Endothelial cell of hepatic sinusoid (primary cell): ENCODE data around the gene SMIM14.
"Not testable (repeated sequence)": the region's sequence is repeated elsewhere in the genome, so short reads cannot be mapped to it uniquely, and the experiment has no call there.

Experiments
- in situ Hi-C: cut with HindIII; loops from 2 replicates; pipeline ENCODE4 v1.10.0; 2017; ENCODE audit warnings: low sequenced_read_pairs

The SMIM14 gene

DNA sequence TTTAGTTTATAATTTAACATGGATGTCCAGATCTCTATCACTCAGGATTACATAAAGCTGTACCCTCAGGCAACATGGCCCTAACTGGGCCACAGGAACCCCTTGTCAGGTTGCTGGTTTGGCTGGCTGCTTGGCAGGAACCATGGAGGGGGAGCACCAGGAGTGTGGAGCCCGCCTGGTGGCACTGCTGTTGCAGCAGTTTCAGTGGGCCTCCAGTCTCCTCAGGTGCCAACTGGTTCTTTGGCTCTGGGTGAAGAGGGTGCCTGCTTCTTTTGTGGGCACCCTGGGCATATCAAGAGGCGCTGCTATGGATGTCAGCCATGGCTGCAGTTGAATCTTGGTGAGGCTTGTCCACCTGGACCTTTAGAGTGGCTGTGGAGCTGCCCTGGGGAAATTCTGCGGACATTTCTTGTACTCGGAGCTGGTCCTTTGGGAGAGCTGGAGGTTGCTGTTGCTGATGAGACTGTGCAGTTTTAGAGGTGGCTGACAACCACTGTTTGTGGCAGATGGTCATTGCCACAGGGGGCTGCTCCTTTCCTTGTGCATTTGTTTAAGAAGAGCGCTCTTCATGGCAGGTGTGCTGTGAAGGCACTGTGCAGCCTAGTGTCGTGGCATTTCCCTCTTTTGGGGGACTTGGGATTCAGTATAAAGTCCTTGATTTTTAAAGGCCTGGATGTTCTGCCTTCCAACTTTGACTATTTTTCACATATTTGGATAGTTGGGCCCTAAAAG is 10.3 kb upstream of the SMIM14 start:
- in situ Hi-C loops: no loop called here

GRCh38 chr4:39648213-39648612 is 9.5 kb upstream of the SMIM14 start:
- in situ Hi-C loops: no loop called here

DNA sequence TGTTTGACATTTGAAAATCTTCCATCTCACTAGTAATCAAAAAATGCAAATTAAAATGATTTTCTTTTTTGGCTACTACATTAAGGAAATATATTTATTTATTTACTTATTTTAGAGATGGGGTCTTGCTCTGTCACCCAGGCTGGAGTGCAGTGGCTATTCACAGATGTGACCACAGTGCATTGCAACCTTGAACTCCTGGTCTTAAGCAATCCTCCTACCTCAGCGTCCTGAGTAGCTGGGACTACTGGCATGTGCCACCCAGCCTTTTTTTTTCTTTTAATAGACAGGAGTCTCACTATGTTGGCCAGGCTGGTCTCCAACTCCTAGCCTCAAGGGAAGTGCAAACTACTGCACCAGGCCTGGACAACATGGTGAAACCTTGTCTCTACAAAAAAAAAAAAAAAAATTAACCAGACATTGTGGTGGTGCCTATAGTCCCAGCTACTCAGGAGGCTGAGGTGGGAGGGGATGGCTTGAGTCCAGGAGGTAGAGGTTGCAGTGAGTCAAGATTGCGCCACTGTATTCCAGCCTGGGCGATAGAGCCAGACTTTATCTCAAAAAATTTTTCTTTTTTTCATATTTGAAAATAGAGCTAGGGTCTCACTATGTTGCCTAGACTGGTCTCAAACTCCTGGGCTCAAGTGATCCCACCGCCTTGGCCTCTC is 4.4 kb upstream of the SMIM14 start:
- in situ Hi-C loops: no loop called here

DNA sequence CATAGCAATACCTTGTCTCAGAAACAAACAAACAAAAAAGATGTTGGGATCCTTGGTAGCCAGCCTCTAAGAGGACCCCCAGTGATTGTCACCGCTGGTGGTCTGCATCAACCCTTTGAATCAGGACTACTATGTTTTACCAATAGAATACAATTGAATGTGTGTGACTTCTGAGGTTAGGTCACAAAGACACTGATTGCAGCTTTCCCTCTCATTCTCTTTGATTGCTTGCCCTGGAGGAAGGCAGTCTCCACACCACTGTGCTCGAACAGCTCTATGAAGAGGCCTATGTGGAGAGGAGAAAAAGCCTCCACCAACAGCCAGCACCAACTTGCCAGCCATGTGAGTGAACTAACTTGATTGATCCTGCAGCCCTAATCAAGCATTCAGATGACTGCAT is 2.8 kb upstream of the SMIM14 start:
- in situ Hi-C loops: no loop called here

- in situ Hi-C loops: loop anchor here (5.0 kb wide), 1 partner anchor 50 kb away; no protein-coding TSS in a partner anchor
These were observed 895 bp downstream of the SMIM14 start for GRCh38 chr4:39637586-39638353.

DNA sequence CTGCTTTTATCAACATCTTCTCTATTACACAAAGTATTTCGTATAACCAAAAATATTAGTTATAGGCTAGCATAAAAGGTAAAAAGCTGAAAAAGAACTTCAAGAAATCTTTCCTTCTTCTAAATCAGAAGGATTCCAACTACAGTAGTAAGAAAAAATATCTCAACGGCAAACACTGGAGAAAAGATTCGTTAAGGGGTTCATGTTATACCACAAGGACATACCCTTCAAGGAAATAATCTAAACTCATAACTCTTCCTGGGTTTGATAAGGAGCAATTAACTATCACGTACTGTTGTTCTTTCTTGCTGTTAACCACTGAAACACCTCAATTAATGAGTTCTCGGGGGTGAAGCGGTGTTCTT is 1.5 kb downstream of the SMIM14 start:
- in situ Hi-C loops: loop anchor here (5.0 kb wide), 1 partner anchor 50 kb away; no protein-coding TSS in a partner anchor

GRCh38 chr4:39636531-39637184 is 2.0 kb downstream of the SMIM14 start:
- in situ Hi-C loops: loop anchor here (5.0 kb wide), 1 partner anchor 49 kb away; no protein-coding TSS in a partner anchor

GRCh38 chr4:39635023-39635422 is 3.6 kb downstream of the SMIM14 start:
- in situ Hi-C loops: loop anchor here (5.0 kb wide), 1 partner anchor 48 kb away; no protein-coding TSS in a partner anchor

GRCh38 chr4:39631700-39632079 is 7.0 kb downstream of the SMIM14 start:
- in situ Hi-C loops: no loop called here

DNA sequence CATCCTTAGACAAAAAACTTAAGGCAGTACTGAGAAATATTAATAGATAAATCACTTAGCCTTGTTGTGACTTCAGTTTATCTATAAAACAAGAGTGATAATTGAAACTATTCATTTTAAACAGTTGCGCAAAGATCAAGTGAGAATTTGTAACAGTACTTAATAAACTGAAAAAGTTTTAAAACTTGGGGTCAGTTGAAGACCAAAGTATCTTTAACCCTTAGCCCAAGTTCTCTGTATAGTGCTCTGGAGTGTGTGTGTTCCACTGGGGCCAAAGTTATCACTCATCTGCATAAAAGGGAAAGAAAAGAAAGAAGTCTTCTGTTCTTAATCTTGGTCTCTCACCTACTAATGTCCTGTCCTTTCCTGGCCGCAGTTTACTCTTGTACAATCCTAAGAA is 11.3 kb downstream of the SMIM14 start:
- in situ Hi-C loops: loop anchor here (5.0 kb wide), 1 partner anchor 65 kb away; no protein-coding TSS in a partner anchor

- in situ Hi-C loops: loop anchor here (5.0 kb wide), 1 partner anchor 65 kb away; no protein-coding TSS in a partner anchor
These were observed 11.8 kb downstream of the SMIM14 start for GRCh38 chr4:39626913-39627312.

DNA sequence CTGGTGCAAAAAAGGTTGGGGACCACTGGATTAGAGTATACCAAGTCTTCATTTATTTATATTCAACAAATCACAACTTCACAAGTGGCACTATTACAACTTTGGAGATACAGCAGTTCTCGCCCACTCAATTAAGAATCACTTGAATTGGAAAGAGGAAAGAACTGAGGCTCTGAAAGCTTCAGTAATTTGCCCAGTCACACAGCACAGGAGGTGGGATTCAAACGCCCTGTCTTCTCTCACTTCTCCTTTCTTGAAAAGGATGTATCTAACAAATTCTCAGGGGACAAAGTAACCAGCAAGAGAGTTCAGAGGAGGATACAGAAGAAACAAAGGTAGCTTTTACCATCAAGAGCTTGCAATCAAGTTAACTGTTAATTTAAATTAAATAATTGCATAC is 12.4 kb downstream of the SMIM14 start:
- in situ Hi-C loops: loop anchor here (5.0 kb wide), 1 partner anchor 64 kb away; no protein-coding TSS in a partner anchor

DNA sequence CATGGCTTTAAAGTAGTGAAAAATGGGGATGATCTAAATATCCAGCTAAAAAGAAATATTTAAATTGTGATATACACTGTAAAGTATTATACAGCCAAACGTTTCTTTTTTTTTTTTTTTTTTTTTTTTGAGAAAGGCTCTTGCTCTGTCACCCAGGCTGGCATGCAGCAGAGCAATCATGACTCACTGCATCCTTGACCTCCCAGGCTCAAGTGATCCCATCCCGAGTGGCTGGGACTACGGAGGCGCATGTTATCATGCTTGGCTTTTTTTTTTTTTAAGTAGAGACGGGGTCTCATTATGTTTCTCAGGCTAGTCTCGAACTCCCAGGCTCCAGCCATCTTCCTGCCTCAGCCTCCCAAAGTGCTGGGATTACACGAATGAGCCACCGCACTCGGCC is 17.1 kb downstream of the SMIM14 start:
- in situ Hi-C loops: no loop called here

DNA sequence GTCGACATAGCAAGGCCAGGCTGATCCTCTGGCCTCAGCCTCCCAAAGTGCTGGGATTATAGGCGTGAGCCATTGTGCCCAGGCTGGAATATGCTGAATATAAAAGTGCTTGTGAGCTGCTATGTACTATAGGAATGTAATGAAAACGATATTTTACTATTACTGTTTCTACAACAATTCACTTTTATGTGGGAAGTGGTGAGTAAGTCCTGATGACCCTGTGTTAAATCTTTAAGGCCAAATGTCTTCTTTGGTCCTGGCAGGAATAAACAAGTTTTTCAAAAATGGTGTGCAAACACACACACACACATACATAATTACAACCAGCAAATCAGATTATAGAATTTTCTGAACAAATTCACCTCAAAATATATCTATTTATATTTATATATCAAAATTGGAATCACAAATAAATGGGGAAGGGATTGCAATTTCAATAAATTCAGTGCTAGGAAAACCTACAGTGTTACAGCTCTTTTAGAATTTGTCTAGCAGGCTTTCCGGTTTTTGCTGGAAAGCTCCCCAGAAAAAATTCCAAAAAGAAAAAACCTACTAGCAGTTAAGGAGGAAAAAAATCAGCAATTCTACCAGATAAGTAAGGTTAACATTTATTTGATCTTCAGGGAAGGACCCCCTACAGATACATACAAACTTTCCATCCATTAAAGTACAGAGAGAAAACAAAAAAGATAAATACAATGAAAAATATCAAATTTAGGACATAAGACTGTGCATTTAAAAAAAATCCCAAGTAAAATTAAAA is 17.9 kb downstream of the SMIM14 start:
- in situ Hi-C loops: no loop called here

- in situ Hi-C loops: no loop called here
These were observed 21.1 kb downstream of the SMIM14 start for GRCh38 chr4:39617534-39617933.

DNA sequence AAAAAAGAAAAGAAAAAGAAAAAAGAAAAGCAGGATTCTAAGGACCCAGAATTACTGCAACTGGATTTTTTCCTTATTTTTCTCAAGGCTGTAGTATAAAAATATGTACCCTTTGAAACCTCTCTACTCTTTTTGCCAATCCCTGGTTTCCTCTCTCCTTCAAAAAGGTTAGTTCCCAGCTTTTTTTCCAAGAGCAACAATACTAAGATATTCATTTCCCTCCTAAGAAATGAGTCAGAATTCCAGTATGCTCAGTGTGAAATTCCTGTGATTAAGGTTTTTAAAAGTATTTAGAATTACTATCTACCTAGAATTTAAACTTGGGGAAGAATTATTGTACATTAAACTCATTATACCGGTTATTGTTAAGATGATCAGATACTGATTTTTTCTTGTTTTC is 22.0 kb downstream of the SMIM14 start:
- in situ Hi-C loops: no loop called here

DNA sequence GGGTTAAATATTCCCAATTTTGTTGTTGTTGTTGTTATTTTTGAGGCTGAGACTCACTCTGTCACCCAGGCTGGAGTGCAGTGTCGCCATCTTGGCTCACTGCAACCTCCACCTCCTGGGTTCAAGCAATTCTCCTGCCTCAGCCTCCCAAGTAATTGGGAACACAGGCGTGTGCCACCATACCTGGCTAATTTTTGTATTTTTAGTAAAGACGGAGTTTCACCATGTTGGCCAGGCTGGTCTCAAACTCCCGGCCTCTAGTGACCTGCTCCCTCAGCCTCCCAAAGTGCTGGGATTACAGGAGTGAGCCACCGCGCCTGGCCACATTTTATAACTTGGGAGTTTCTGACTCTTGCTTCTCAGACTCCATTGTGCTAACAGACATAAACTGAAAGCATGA is 22.6 kb downstream of the SMIM14 start:
- in situ Hi-C loops: not testable (repeated sequence)

GRCh38 chr4:39614487-39615162 is 24.0 kb downstream of the SMIM14 start:
- in situ Hi-C loops: no loop called here

- in situ Hi-C loops: no loop called here
These were observed 25.5 kb downstream of the SMIM14 start for GRCh38 chr4:39613093-39613656.
